ENCODE data around the gene COX4I1.

Gene COX4I1

DNA sequence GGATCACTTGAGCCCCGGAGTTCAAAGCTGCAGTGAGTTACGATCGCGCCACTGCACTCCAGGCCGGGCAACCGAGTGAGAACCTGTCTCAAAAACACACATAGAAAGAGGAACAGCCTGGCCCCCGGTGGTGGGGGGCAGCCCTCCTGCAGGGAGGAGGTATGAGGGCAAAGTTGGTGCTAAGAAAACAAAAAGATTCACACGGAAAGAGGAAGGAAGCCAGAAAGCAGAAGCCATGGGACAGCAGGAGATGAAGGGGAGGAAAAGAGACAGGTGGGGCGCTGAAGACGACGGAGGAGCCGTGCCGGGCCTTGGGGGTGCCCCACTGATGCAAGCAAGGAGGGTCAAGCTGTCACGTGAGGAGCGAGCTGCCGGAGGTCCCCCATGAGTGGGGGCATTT lies 40.4 kb upstream of the COX4I1 start:
- TF ChIP-seq, protein P1, sequence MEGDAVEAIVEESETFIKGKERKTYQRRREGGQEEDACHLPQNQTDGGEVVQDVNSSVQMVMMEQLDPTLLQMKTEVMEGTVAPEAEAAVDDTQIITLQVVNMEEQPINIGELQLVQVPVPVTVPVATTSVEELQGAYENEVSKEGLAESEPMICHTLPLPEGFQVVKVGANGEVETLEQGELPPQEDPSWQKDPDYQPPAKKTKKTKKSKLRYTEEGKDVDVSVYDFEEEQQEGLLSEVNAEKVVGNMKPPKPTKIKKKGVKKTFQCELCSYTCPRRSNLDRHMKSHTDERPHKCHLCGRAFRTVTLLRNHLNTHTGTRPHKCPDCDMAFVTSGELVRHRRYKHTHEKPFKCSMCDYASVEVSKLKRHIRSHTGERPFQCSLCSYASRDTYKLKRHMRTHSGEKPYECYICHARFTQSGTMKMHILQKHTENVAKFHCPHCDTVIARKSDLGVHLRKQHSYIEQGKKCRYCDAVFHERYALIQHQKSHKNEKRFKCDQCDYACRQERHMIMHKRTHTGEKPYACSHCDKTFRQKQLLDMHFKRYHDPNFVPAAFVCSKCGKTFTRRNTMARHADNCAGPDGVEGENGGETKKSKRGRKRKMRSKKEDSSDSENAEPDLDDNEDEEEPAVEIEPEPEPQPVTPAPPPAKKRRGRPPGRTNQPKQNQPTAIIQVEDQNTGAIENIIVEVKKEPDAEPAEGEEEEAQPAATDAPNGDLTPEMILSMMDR (conservative IDR thresholded peaks at IDR 0.05; ENCODE audit: low read length) = no peak
- no peak overlapping the region for H3K4me3 ChIP-seq (ENCODE audit: low read length)
- DNase-seq (ENCODE audit: low read depth) = no peak

DNA sequence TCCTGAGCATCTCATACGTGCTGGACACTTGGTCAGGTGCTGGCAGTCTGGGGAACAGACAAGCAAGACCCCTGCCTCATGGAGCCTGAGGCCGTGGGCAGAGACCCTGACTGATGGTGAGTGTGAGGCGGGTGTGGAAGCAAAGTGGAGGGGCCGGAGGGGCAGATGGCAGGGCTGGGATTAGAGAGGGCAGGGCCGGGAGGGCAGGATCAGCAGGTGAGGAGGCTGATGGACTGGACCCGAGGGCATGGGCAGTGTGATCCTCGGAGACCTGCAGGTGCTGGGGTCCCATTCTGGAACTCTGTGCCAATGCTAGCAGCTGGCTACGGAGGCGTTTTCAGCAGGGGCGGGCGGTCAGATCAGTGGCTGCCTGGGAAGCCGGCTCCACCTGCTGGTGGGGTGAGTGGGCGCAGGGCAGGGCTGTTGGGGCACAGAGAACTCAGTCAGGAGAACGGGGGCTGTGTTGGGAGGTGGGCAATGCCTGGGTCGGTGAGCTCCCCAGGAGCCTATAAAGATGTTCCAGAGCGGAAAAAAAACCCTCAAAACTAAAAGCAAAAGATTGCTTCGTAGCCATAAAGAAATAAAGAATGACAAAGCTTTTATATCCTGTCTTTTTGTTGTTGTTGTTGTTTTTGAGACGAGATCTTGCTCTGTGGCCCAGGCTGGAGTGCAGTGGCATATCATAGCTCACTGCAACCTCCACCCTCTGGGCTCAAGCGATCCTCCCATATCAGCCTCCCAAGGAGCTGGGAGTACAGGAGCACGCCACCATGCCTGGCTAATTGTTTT lies 39.7 kb upstream of the COX4I1 start:
- H3K4me3 ChIP-seq (ENCODE audit: low read length) = no peak overlapping the region
- TF ChIP-seq, protein P1 (conservative IDR thresholded peaks at IDR 0.05; ENCODE audit: low read length) = peak; percentile 19; the same call in 1 of the 2 replicates
- no peak for DNase-seq (ENCODE audit: low read depth)

DNA sequence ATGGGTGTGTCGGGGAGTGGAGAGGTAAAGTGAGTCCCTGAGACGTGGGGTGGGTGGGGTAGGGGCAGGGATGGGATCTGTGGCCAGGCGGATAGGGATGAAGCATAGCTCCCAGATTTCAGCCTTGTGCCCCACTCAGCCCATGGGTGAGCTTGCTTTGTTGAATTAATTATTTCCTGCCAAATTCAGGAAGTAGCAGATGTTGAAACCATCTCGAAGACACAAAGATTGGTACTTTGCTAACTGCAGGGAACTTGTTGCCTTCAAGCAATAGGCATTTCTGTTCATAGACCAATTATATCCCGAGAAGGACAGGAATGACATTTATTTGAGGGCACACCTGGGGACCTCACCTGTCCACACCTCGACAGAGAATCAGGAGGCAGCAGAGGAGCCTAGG lies 37.6 kb upstream of the COX4I1 start:
- H3K4me3 ChIP-seq (ENCODE audit: low read length) = no peak overlapping the region
- no peak for DNase-seq (ENCODE audit: low read depth)
- TF ChIP-seq, protein P1 (conservative IDR thresholded peaks at IDR 0.05; ENCODE audit: low read length) = no peak

DNA sequence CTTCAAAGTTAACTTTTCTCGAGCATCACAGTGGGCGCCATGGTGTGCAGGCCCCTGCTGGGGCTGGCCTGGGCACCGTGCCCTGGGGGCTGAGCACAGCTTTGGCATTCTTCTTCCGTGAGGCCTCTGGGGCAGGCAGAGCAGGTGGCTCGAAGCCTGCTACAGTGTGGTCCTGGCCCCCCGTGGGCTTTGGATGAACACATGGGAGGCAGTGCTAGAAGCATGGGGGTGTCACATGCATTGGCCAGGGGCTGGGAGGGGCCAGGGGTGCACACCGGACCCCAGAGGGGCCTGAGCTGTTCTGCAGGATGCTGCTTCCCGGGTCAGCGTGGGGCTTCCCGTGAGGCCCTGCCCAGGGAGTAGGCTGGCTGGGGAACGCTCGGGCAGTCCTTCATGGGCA lies 36.5 kb upstream of the COX4I1 start:
- no peak overlapping the region for H3K4me3 ChIP-seq (ENCODE audit: low read length)
- TF ChIP-seq, protein P1 (conservative IDR thresholded peaks at IDR 0.05; ENCODE audit: low read length) = no peak
- DNase-seq (ENCODE audit: low read depth) = no peak

DNA sequence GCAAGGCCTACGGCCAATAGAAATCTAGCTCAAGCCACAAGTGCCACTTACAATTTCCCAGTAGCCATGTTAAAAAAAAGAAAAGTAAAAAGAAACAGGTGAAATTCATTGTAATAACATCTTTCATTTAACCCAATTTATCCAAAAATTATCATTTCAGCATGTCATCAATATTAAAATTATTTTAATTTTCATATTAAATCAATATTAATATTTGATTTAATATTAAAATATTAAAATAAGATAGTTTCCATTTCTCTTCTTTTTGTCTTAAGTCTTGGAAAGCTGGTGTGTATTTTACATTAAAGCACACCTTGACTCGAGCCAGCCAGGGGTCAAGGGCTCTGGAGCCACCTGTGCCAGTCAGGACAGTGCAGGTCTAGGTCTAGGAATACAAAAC lies 35.9 kb upstream of the COX4I1 start:
- no peak for DNase-seq (ENCODE audit: low read depth)

DNA sequence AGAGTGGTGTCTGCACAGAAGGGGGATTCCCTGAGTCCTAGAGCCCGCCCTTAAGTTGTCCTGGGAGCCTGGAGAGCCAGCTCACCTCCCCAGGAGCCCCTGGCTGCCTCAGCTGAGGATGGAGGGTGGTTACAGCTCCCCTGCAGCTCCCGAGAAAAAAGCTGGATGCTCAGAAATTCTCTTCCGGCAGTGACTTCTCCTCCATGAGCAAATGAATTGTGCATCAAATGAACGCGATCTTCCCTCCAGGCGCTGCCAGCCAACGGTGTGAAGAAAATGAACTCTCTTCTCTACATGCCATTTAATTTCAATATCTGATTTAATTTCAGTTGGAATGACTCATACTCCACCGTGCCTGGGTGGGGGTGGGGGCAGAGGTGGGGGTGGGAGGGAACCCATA lies 34.3 kb upstream of the COX4I1 start:
- DNase-seq (ENCODE audit: low read depth) = no peak
- TF ChIP-seq, protein P1 (conservative IDR thresholded peaks at IDR 0.05; ENCODE audit: low read length) = no peak
- no peak overlapping the region for H3K4me3 ChIP-seq (ENCODE audit: low read length)

More for the DNA sequence above, 35.9 kb upstream of the COX4I1 start:
- TF ChIP-seq, protein P1 (conservative IDR thresholded peaks at IDR 0.05; ENCODE audit: low read length) = no peak
- H3K4me3 ChIP-seq (ENCODE audit: low read length) = no peak overlapping the region

DNA sequence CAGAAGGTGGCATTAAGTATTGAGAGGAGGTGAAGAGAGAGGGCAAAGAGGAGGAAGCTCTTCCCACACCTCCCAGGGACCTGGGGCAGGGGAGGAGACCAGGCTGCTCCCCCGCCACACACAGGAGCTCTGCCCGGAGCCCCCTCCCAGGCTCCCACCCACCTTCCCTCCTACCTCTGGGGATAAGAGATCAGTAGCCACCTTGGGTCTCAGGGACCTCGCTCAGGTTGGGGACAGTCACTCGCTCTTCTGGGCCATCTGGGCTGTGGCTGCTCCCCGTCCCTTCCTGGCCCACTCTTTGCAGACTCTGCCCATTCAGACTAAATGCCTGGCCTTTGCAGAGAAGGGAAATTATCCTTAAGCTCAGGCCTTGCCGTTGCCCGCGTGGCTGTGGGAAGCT lies 33.7 kb upstream of the COX4I1 start:
- TF ChIP-seq, protein P1 (conservative IDR thresholded peaks at IDR 0.05; ENCODE audit: low read length) = no peak
- DNase-seq (ENCODE audit: low read depth) = no peak
- no peak overlapping the region for H3K4me3 ChIP-seq (ENCODE audit: low read length)

Measured in AG10803 (cell line).